AML-193 (cell line): ENCODE results near the gene SRRM4.

Source experiments
- DNase-seq, 2 experiments: peaks; one replicate each; lab custom pipeline; 2025; lab: John Stamatoyannopoulos, UW

SRRM4 gene

GRCh38 chr12:119118625-119119024 is 137.3 kb downstream of the SRRM4 start:
- no peak for DNase-seq

GRCh38 chr12:119122047-119122446 is 140.7 kb downstream of the SRRM4 start:
- no peak for DNase-seq

GRCh38 chr12:119122751-119123150 is 141.4 kb downstream of the SRRM4 start:
- DNase-seq, result no peak

- no peak for DNase-seq
Observed at GRCh38 chr12:119128527-119128926, 147.2 kb downstream of the SRRM4 start.

DNA sequence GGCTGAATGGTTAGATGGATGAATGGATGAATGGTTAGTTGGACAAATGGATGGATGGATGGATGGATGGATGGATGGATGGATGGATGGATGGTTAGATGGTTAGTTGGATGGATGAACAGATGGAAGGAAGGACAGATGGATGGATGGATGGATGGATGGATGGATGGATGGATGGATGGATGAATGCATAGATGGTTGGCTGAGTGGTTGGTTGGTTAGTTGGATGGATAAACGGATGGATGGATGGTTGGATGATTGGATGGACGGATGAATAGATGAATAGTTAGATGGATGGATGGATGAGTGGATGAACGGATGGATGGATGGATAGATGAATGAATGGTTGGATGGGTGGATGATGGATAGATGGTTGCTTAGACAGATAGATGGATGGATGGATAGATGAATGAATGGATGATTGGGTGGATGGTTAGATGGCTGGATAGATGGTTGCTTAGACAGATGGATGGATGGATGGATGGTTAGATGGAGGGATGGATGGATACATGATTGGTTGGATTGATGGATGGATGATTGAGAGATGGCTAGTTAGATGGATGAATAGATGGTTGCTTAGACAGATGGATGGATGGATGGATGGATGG is 148.6 kb downstream of the SRRM4 start:
- no peak for DNase-seq

DNA sequence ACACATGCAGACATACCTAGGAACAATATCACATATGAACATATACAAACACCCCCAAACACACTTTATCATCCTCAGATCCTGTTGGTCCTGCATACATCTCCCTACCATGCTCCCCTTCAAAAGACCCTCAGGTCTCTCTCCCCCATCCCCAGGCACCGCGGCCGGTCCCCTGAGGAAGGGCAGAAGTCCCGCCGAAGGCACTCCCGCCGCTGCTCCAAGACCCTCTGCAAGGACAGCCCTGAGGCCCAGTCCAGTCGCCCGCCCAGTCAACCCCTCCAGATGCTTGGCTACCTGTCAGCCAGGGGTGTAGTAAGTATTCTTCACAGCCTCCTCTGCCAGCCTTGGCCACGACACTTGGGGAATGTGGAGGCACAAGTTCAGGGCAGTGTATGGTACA is 149.2 kb downstream of the SRRM4 start:
- DNase-seq, result no peak

GRCh38 chr12:119134284-119135072 is 153.1 kb downstream of the SRRM4 start:
- no peak for DNase-seq

- no peak for DNase-seq
Observed at GRCh38 chr12:119136811-119137410, 155.6 kb downstream of the SRRM4 start.

DNA sequence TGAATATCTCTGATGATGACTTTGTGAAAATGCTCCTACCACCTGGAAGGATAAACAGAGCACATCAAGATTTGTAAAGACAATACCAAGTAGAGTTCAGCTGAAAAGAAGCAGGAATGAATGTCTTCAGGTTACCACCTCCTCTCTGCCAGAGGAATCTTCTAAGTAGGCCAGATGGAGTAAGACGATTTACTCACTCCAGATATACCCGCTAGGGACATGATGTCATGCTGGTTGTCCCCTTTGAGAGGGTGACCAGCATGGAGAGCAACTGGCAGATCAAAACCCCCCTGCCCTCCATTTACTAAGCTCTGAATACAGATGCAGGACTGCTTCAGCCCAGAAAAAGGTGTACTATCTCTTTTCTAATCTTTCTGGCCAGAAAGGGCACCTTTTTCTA is 158.1 kb downstream of the SRRM4 start:
- DNase-seq, result no peak

DNA sequence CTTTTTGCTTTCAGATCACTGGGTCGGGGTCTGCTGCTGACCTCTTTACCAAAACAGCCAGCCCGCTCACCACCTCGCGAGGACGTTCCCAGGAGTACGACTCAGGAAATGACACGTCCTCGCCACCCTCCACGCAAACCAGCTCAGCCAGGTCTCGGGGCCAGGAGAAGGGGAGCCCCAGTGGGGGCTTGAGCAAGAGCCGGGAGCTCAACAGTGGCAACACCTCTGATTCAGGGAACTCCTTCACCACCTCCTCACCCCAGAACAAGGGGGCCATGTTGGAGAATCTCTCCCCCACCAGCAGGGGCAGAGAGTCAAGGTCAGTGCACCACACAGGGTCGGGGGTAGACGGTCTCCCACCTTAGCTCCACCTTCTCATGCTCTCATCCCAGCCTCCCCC is 164.0 kb downstream of the SRRM4 start:
- no peak for DNase-seq

DNA sequence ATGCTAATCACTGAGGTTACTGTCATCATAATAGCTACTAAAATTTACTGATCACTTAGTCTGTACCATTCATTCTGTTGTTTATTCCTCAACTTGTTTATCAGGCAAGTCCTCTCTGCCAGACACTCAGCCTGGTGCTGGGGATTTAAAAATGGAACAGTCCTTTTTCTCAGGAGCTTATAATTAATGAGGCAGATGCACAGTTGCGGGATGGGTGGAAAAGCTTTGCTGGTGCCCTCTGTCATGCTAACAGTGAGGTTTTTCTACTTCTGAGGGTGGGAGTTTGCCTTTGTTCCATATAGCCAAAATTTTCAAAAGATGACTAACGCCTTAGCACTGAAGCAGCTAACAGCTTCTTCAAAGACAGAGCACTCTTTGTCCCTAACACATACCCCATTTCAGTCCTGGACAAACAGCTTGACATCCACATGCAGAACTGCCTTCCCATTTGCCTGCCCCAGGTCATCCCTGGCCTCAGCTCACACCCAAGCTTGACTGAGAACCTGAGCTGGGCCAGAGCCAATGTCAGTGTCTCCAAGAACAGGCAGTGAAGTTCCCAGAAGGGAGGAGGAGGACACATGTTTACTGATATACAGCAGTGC is 166.6 kb downstream of the SRRM4 start:
- no peak for DNase-seq

- DNase-seq, result no peak
Observed at GRCh38 chr12:119149270-119149669, 167.9 kb downstream of the SRRM4 start.

GRCh38 chr12:119151445-119152026 is 170.2 kb downstream of the SRRM4 start:
- DNase-seq, result no peak

- no peak for DNase-seq
Observed at GRCh38 chr12:119153477-119154434, 172.4 kb downstream of the SRRM4 start.

- no peak for DNase-seq
Observed at GRCh38 chr12:119154435-119154818, 173.1 kb downstream of the SRRM4 start.

DNA sequence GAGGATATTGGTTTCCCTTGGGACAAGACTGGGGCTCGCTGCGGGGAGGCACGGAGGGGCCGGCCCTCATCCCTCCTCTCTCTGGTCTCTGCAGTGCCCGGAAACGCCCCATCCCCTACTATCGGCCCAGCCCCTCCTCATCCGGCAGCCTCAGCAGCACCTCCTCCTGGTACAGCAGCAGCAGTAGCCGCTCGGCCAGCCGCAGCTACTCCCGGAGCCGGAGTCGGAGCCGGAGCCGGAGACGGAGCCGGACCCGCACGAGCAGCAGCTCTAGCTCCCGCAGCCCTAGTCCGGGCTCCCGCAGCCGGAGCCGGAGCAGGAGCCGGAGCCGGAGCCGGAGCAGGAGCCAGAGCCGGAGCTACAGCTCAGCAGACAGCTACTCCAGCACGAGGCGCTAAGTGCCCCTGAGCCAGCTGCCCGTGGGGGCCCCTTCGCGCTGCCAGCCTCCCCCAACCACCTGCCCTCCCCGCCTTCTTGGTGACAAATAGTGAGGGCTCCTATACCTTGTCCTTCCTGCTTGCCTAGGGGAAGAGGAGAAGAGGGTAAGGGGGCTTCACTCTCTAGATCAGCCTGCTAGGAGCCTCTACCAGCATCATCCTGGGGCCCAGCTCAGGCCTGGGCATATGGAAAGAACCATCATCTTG is 175.2 kb downstream of the SRRM4 start:
- no peak for DNase-seq

DNA sequence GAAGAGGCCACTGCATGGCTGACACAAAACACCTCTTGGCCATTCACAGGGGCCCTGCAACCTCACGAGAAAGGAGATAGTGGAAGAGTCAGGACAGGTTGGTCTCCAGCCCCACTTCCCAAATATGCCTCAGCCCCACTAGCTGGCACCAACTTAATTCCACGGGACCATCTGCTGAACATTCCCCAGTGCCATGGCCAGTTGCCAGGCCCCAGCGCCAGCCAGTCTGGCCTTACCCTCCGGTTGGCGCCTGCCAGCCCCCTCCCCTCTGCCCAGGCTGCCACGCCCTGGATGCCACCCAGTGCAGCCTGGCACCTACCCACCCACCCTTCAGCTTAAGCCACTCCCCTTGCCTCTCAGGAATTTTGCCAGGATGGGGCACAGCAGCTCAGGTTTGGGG is 176.2 kb downstream of the SRRM4 start:
- no peak for DNase-seq

DNA sequence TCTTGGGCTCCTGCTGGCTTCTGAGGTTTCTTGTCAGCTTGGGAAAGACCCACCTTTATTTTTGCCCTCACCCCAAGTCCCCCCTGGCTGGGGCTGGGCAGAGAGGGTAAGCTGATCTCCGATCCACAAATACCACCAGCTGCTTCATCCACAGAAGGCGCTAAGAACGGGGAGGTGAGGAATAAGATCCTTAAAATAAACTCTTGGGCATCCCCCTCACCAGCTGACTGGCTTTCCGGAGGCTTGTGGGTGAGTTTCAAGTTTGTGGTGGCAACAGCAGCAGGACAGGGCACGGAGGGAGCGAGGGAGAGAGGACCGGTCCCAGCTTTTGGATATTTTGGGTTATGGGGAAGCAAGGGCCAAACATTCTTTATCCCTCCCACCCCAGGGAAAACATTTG is 176.6 kb downstream of the SRRM4 start:
- DNase-seq, result no peak

- no peak for DNase-seq
Observed at GRCh38 chr12:119158402-119158801, 177.1 kb downstream of the SRRM4 start.

DNA sequence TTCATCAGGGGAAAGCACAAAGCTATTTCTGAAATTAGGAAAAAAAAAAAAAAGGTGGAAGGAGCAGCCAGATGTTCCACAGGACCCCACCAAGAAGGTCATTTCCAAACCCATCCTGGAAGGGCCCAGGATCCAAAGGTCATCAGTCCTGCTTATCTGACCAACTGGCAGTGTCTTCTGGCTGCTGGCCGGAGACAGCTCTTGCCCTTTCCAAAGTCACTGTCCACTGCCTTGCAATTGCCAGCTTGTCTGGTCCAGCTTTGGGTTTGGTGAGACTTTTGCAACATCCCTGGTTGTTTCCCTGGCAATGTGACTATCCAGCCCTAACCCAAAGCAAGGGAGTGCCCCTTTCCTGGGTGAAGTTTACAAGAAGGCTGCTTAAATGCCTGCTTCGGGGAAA is 178.5 kb downstream of the SRRM4 start:
- DNase-seq, result no peak

GRCh38 chr12:119167902-119168301 is 186.6 kb downstream of the SRRM4 start:
- no peak for DNase-seq
